H9 (cell line): ENCODE data around the gene ISG20L2. TPM values are rescaled to one million over a fixed set of nuclear protein-coding genes. Genes with fewer than 3 reads are reported as not detected.

ENCODE experiments used
- DNase-seq: peaks from one replicate; pipeline ENCODE4 v3.0.0-alpha.2; 2017
- H2AFZ ChIP-seq: one replicate; pipeline ENCODE4 v1.6.1; 2013; ENCODE audit warnings: mild to moderate bottlenecking, low read length, control low read depth, moderate library complexity
- H2AK5ac ChIP-seq: 2 replicates; pipeline ENCODE4 v1.6.1; 2013; ENCODE audit warnings: low read length, control low read depth, mixed read lengths; ENCODE audit not compliant: insufficient read length
- H2BK120ac ChIP-seq: one replicate; pipeline ENCODE4 v1.6.1; 2013; ENCODE audit warnings: low read depth, mild to moderate bottlenecking, low read length, control low read depth, inconsistent platforms; ENCODE audit not compliant: poor library complexity, severe bottlenecking
- H2BK12ac ChIP-seq: 2 replicates; pipeline ENCODE4 v1.6.1; 2013; ENCODE audit warnings: low read length, control low read depth, mixed read lengths, low read depth; ENCODE audit not compliant: insufficient read length
- H2BK15ac ChIP-seq: 2 replicates; pipeline ENCODE4 v1.6.1; 2013; ENCODE audit warnings: low read depth, low read length, control low read depth
- H2BK20ac ChIP-seq: one replicate; pipeline ENCODE4 v1.6.1; 2013; ENCODE audit warnings: low read depth, mild to moderate bottlenecking, low read length, control low read depth, inconsistent platforms; ENCODE audit not compliant: poor library complexity, severe bottlenecking
- H2BK5ac ChIP-seq: 2 replicates; pipeline ENCODE4 v1.6.1; 2013; ENCODE audit warnings: low read length, control low read depth, mixed read lengths; ENCODE audit not compliant: insufficient read length
- H3K14ac ChIP-seq: 2 replicates; pipeline ENCODE4 v1.6.1; 2013; ENCODE audit warnings: low read length, control low read depth; ENCODE audit not compliant: insufficient read depth
- H3K18ac ChIP-seq: 2 replicates; pipeline ENCODE4 v1.6.1; 2013; ENCODE audit warnings: low read depth, mild to moderate bottlenecking, mixed read lengths, low read length, control low read depth; ENCODE audit not compliant: insufficient read length
- H3K23ac ChIP-seq: 2 replicates; pipeline ENCODE4 v1.6.1; 2013; ENCODE audit warnings: low read length, control low read depth, mixed read lengths, low read depth; ENCODE audit not compliant: insufficient read length
- H3K23me2 ChIP-seq: 2 replicates; pipeline ENCODE4 v1.6.1; 2013; ENCODE audit warnings: low read depth, mild to moderate bottlenecking, mixed read lengths, low read length, control low read depth; ENCODE audit not compliant: insufficient read length, poor library complexity, severe bottlenecking
- H3K27ac ChIP-seq: 2 replicates; pipeline ENCODE4 v1.5.1; 2013; ENCODE audit warnings: low read length, control low read depth, mixed read lengths, low read depth; ENCODE audit not compliant: insufficient read length
- H3K27me3 ChIP-seq: 2 replicates; pipeline ENCODE4 v1.6.1; 2013; ENCODE audit warnings: low read length, control low read depth, inconsistent platforms; ENCODE audit not compliant: insufficient read depth
- H3K4ac ChIP-seq: 2 replicates; pipeline ENCODE4 v1.6.1; 2013; ENCODE audit warnings: low read depth, mild to moderate bottlenecking, control low read depth, inconsistent platforms, low read length, moderate library complexity
- H3K4me1 ChIP-seq: 2 replicates; pipeline ENCODE4 v1.6.1; 2013; ENCODE audit warnings: low read length, control low read depth, inconsistent platforms; ENCODE audit not compliant: insufficient read depth
- H3K4me2 ChIP-seq: 2 replicates; pipeline ENCODE4 v1.6.1; 2013; ENCODE audit warnings: low read length, control low read depth, mixed read lengths; ENCODE audit not compliant: insufficient read length, insufficient read depth
- H3K56ac ChIP-seq: 2 replicates; pipeline ENCODE4 v1.6.1; 2013; ENCODE audit warnings: low read depth, mild to moderate bottlenecking, mixed read lengths, low read length, control low read depth; ENCODE audit not compliant: insufficient read length
- H3K79me1 ChIP-seq: 2 replicates; pipeline ENCODE4 v1.6.1; 2013; ENCODE audit warnings: low read depth, mild to moderate bottlenecking, moderate library complexity, low read length, control low read depth, inconsistent platforms; ENCODE audit not compliant: insufficient read depth, poor library complexity, severe bottlenecking
- H3K79me2 ChIP-seq: 2 replicates; pipeline ENCODE4 v1.6.1; 2013; ENCODE audit warnings: low read length, control low read depth, inconsistent platforms; ENCODE audit not compliant: insufficient read depth
- H3K9ac ChIP-seq: 2 replicates; pipeline ENCODE4 v1.6.1; 2013; ENCODE audit warnings: low read length, control low read depth, mixed read lengths; ENCODE audit not compliant: insufficient read length; ENCODE audit errors: extremely low read depth
- H3K9me3 ChIP-seq: one replicate; pipeline ENCODE4 v1.6.1; 2013; ENCODE audit warnings: low read depth, low read length, inconsistent platforms; ENCODE audit not compliant: control insufficient read depth
- H3T11ph ChIP-seq: one replicate; pipeline ENCODE4 v1.6.1; 2013; ENCODE audit warnings: mild to moderate bottlenecking, low read length, control low read depth, inconsistent platforms
- H4K20me1 ChIP-seq: one replicate; pipeline ENCODE4 v1.6.1; 2013; ENCODE audit not compliant: control insufficient read depth, insufficient read length, insufficient read depth
- H4K5ac ChIP-seq: 2 replicates; pipeline ENCODE4 v1.6.1; 2013; ENCODE audit warnings: low read depth, mild to moderate bottlenecking, mixed read lengths, low read length, control low read depth; ENCODE audit not compliant: insufficient read length
- H4K8ac ChIP-seq: replicated peaks from 2 replicates; pipeline ENCODE4 v1.6.1; 2013; ENCODE audit warnings: low read length, control low read depth, mixed read lengths, low read depth; ENCODE audit not compliant: insufficient read length
- H4K91ac ChIP-seq: 2 replicates; pipeline ENCODE4 v1.6.1; 2013; ENCODE audit warnings: low read depth, mild to moderate bottlenecking, moderate library complexity, mixed read lengths, low read length, control low read depth; ENCODE audit not compliant: insufficient read length
- H3K27ac Mint-ChIP-seq, 3 experiments: 2 replicates in 2 of 3; 3 replicates in 1 of 3; pipeline ENCODE4 v1.8.0; 2020 to 2021; ENCODE audit warnings: mixed read lengths in 3 of 3, mild to moderate bottlenecking in 1 of 3, moderate library complexity in 1 of 3
- H3K27me3 Mint-ChIP-seq: 2 replicates; pipeline ENCODE4 v1.8.0; 2021; ENCODE audit warnings: low read depth, mild to moderate bottlenecking, moderate library complexity, mixed read lengths
- H3K36me3 Mint-ChIP-seq, 3 experiments: 2 replicates in 2 of 3; 3 replicates in 1 of 3; pipeline ENCODE4 v1.8.0; 2020 to 2021; ENCODE audit warnings: low read depth in 3 of 3, mixed read lengths in 3 of 3; ENCODE audit not compliant: insufficient read depth in 1 of 3
- H3K4me1 Mint-ChIP-seq, 2 experiments: 2 replicates each; pipeline ENCODE4 v1.8.0; 2020; ENCODE audit warnings: mixed read lengths in 2 of 2
- H3K4me3 Mint-ChIP-seq, 2 experiments: 2 replicates in 1 of 2; 3 replicates in 1 of 2; pipeline ENCODE4 v1.8.0; 2020 to 2021; ENCODE audit warnings: mild to moderate bottlenecking in 2 of 2, mixed read lengths in 2 of 2, moderate library complexity in 1 of 2
- H3K9me3 Mint-ChIP-seq, 2 experiments: 2 replicates in 1 of 2; 3 replicates in 1 of 2; pipeline ENCODE4 v1.8.0; 2020; ENCODE audit warnings: mild to moderate bottlenecking in 2 of 2, mixed read lengths in 2 of 2, moderate library complexity in 1 of 2
- CTCF ChIP-seq: fragments of 200-600 bp; sonication (generic); conservative IDR thresholded peaks from 3 replicates; pipeline ENCODE4 v1.8.0; 2021; ENCODE audit warnings: antibody characterized with exemption, mild to moderate bottlenecking
- WGBS: extraction: QIAGEN DNeasy Blood & Tissue Kit; methylation state at CpG from one replicate; pipeline ENCODE4 v1.1.7; 2013; ENCODE audit warnings: missing lambda C conversion rate, low lambda C conversion rate, mixed read lengths; ENCODE audit not compliant: insufficient read length; ENCODE audit errors: extremely low coverage; 5-methylcytosine and 5-hydroxymethylcytosine counted together
- total RNA-seq: library from RNA; stranded (reverse); gene quantifications from 2 replicates; pipeline ENCODE4 v1.2.1, GENCODE V29; 2021

The ISG20L2 gene
- total RNA-seq, 1 experiment from 2014 or later = 57.6 TPM

- no peak overlapping the region for H3T11ph ChIP-seq
- peak; percentile 90 for DNase-seq
- H3K56ac ChIP-seq = no peak overlapping the region
- peaks cover 10 to 14% of the 10 kb centered on the region in 2 experiments for H3K4me1 Mint-ChIP-seq
- no peak overlapping the region for H2BK20ac ChIP-seq
- no peak overlapping the region for H3K4me3 Mint-ChIP-seq
- no peaks in the 10 kb centered on the region for H3K23me2 ChIP-seq
- no peak overlapping the region for H3K18ac ChIP-seq
- H3K4me1 ChIP-seq = peaks cover 5% of the 10 kb centered on the region
- no peak overlapping the region for H2BK5ac ChIP-seq
- no peak overlapping the region for H3K27ac Mint-ChIP-seq
- H2AFZ ChIP-seq = no peak overlapping the region
- no peak overlapping the region for H2BK120ac ChIP-seq
- H3K79me1 ChIP-seq = peaks cover 21% of the 10 kb centered on the region
- H4K91ac ChIP-seq = no peak overlapping the region
- H3K14ac ChIP-seq = no peak overlapping the region
- peak overlapping the region; percentile 57 for H3K4me2 ChIP-seq
- no peaks in the 10 kb centered on the region for H3K9me3 Mint-ChIP-seq
- no peak overlapping the region for H2BK15ac ChIP-seq
- H4K5ac ChIP-seq = no peak overlapping the region
- peak; percentile 99 for TF ChIP-seq CTCF
- no peaks in the 10 kb centered on the region for H3K9me3 ChIP-seq
- H2AK5ac ChIP-seq = no peak overlapping the region
- no peak overlapping the region for H3K23ac ChIP-seq
- no peak overlapping the region for H4K8ac ChIP-seq
- no peak overlapping the region for H3K27ac ChIP-seq
- H3K79me2 ChIP-seq = peaks cover 27% of the 10 kb centered on the region; the same call in 1 of the 2 replicates
- WGBS = no CpG with 5 or more reads among the region's 18 CpGs
- no peaks in the 10 kb centered on the region for H3K27me3 ChIP-seq
- H3K4ac ChIP-seq = no peak overlapping the region
- no peak overlapping the region for H2BK12ac ChIP-seq
- no peaks in the 10 kb centered on the region; the same call in 1 of the 2 replicates for H3K27me3 Mint-ChIP-seq
- H3K9ac ChIP-seq = no peak overlapping the region
- H3K36me3 Mint-ChIP-seq = peaks cover 24 to 34% (median 32%) of the 10 kb centered on the region in 3 experiments
- peaks cover 3% of the 10 kb centered on the region for H4K20me1 ChIP-seq
Measured at GRCh38 chr1:156725683-156726280, 2.8 kb downstream of the ISG20L2 start.
